ENCODE measurements around the gene INPP5D. TPM values are rescaled to one million over a fixed set of nuclear protein-coding genes. Genes with fewer than 3 reads are reported as not detected.

The INPP5D gene
- total and polyA plus RNA-seq, 2 of the 13 experiments (the other 11 are each of a cell fraction or from before 2014, with no cell fraction given), result 16.7 to 18.0 TPM

GRCh38 chr2:233059547-233059796 is 670 bp upstream of the INPP5D start (continued):
- peak; percentile 63 for TF ChIP-seq SALL1 (CRISPR knock-in tag; IDR thresholded peaks at IDR 0.05)
- no peak for TF ChIP-seq LRRFIP1 (CRISPR knock-in tag; conservative IDR thresholded peaks at IDR 0.05)
- TF ChIP-seq NKX3-1 (CRISPR knock-in tag; IDR thresholded peaks at IDR 0.05), result no peak
- no peak for TF ChIP-seq ZNF841 (CRISPR knock-in tag; IDR thresholded peaks at IDR 0.05; ENCODE audit: borderline replicate concordance)
- TF ChIP-seq RAD51 (IDR thresholded peaks at IDR 0.05; ENCODE audit: borderline replicate concordance), result no peak
- TF ChIP-seq ATM (IDR thresholded peaks at IDR 0.05; ENCODE audit: borderline replicate concordance), result no peak
- TF ChIP-seq MIER3 (CRISPR knock-in tag; IDR thresholded peaks at IDR 0.05; ENCODE audit: borderline replicate concordance), result peak; percentile 23; the same call in 1 of the 2 replicates
- TF ChIP-seq USF2 (IDR thresholded peaks at IDR 0.05; ENCODE audit: low read depth, low read length), result no peak
- TF ChIP-seq USF2 (CRISPR knock-in tag; IDR thresholded peaks at IDR 0.05; ENCODE audit: borderline replicate concordance), result no peak
- TF ChIP-seq ZNF281 (CRISPR knock-in tag; IDR thresholded peaks at IDR 0.05; ENCODE audit: borderline replicate concordance), result no peak
- TF ChIP-seq ZNF660 (CRISPR knock-in tag; IDR thresholded peaks at IDR 0.05; ENCODE audit: borderline replicate concordance, low read depth), result no peak
- no peak; the same call in 1 of the 2 replicates for TF ChIP-seq GABPB1 (CRISPR knock-in tag; IDR thresholded peaks at IDR 0.05)
- TF ChIP-seq CBX2 (IDR thresholded peaks at IDR 0.05; ENCODE audit: low read depth, low read length), result no peak
- no peak for TF ChIP-seq CBX2 (CRISPR knock-in tag; IDR thresholded peaks at IDR 0.05; ENCODE audit: low read depth)
- TF ChIP-seq ZSCAN22 (CRISPR knock-in tag; IDR thresholded peaks at IDR 0.05), result no peak
- no peak for TF ChIP-seq GFI1 (CRISPR knock-in tag; IDR thresholded peaks at IDR 0.05; ENCODE audit: borderline replicate concordance)
- no peak for TF ChIP-seq HCFC1 (IDR thresholded peaks at IDR 0.05; ENCODE audit: low read depth, low read length)
- no peak for TF ChIP-seq POLR2AphosphoS5 (IDR thresholded peaks at IDR 0.05; ENCODE audit: low read depth, low read length)
- TF ChIP-seq ZBTB42 (CRISPR knock-in tag; IDR thresholded peaks at IDR 0.05), result 0 out of 2 replicates have a peak, but pooled peaks have one; percentile 29
- TF ChIP-seq FOXM1 (CRISPR knock-in tag; IDR thresholded peaks at IDR 0.05), result no peak
- no peak for TF ChIP-seq ZNF512B (CRISPR knock-in tag; IDR thresholded peaks at IDR 0.05; ENCODE audit: borderline replicate concordance)
- TF ChIP-seq NBN (conservative IDR thresholded peaks at IDR 0.05), result no peak
- no peak for TF ChIP-seq ZSCAN31 (CRISPR knock-in tag; IDR thresholded peaks at IDR 0.05; ENCODE audit: low read depth)
